Uterus (tissue), 2 donors: ENCODE measurements around the gene VIL1.

Source experiments
- CTCF ChIP-seq, 4 experiments: fragments of 200-600 bp in 2 of 4; fragments of 450-650 bp in 2 of 4; sonication (generic) in 2 of 4; IDR thresholded peaks; one replicate each; pipeline ENCODE4 v1.5.1; 2016 to 2019; ENCODE audit warnings: antibody characterized with exemption in 4 of 4, mild to moderate bottlenecking in 2 of 4, moderate library complexity in 1 of 4
- POLR2A ChIP-seq, 2 donors: fragments of 450-650 bp; IDR thresholded peaks; one replicate each; pipeline ENCODE4 v1.6.1; 2016; ENCODE audit warnings: antibody characterized with exemption in 2 of 2, mild to moderate bottlenecking in 1 of 2, moderate library complexity in 1 of 2

GRCh38 chr2:218477247-218477646 is 58.3 kb downstream of the VIL1 start:
- TF ChIP-seq CTCF (IDR thresholded peaks at IDR 0.05) = no peak
- no peak for TF ChIP-seq POLR2A (IDR thresholded peaks at IDR 0.05)
